HG02938 (cell line): ENCODE data around the gene PACRG.

Source experiments
- ATAC-seq: cut with Tn5 transposase; IDR thresholded peaks from one replicate; pipeline ENCODE4 v1.9.1; 2021; ENCODE audit warnings: mild to moderate bottlenecking, moderate library complexity; ENCODE audit not compliant: unreplicated experiment

PACRG gene

GRCh38 chr6:162773996-162774395, 46.2 kb downstream of the PACRG start:
- no peak for ATAC-seq

GRCh38 chr6:162777091-162777490, 49.3 kb downstream of the PACRG start:
- ATAC-seq = no peak

GRCh38 chr6:162778603-162779002, 50.8 kb downstream of the PACRG start:
- ATAC-seq = no peak

GRCh38 chr6:162785632-162786242, 58.0 kb downstream of the PACRG start:
- ATAC-seq = no peak

- no peak for ATAC-seq
Observed at GRCh38 chr6:162798546-162799266, 70.9 kb downstream of the PACRG start.

- no peak for ATAC-seq
Observed at GRCh38 chr6:162814426-162814973, 86.7 kb downstream of the PACRG start.

- no peak for ATAC-seq
Observed at GRCh38 chr6:162817196-162817595, 89.4 kb downstream of the PACRG start.

GRCh38 chr6:162819284-162819683, 91.5 kb downstream of the PACRG start:
- no peak for ATAC-seq

GRCh38 chr6:162821102-162821501, 93.3 kb downstream of the PACRG start:
- no peak for ATAC-seq

GRCh38 chr6:162825597-162825996, 97.8 kb downstream of the PACRG start:
- ATAC-seq = no peak

GRCh38 chr6:162829013-162829742, 101.4 kb downstream of the PACRG start:
- no peak for ATAC-seq

GRCh38 chr6:162833776-162834175, 106.0 kb downstream of the PACRG start:
- ATAC-seq = no peak

- ATAC-seq = no peak
Observed at GRCh38 chr6:162845972-162846371, 118.2 kb downstream of the PACRG start.

- no peak for ATAC-seq
Observed at GRCh38 chr6:162846723-162847122, 118.9 kb downstream of the PACRG start.

GRCh38 chr6:162849269-162849668, 121.5 kb downstream of the PACRG start:
- ATAC-seq = no peak

- no peak for ATAC-seq
Observed at GRCh38 chr6:162852192-162852591, 124.4 kb downstream of the PACRG start.

GRCh38 chr6:162852840-162853577, 125.2 kb downstream of the PACRG start:
- ATAC-seq = no peak

- no peak for ATAC-seq
Observed at GRCh38 chr6:162854228-162854627, 126.5 kb downstream of the PACRG start.

- no peak for ATAC-seq
Observed at GRCh38 chr6:162854734-162855191, 127.0 kb downstream of the PACRG start.

- ATAC-seq = no peak
Observed at GRCh38 chr6:162856885-162857284, 129.1 kb downstream of the PACRG start.

GRCh38 chr6:162857326-162857725, 129.6 kb downstream of the PACRG start:
- no peak for ATAC-seq
